ENCODE results near the gene DDX53.
A peak's percentile ranks its signal among the peaks of the same experiment; 100 is the strongest.

Gene DDX53

GRCh38 chrX:22999696-23000223 lies at the start of gene DDX53:
Gene DDX53, plus strand, starts transcription at chrX:22999960. Its CDS starts 98 bp downstream, at chrX:23000058.
- DNase-seq = no peak

GRCh38 chrX:22950269-22951266 lies 49.2 kb upstream of the DDX53 start:
- DNase-seq = peak; percentile 15

- no peak for DNase-seq
These were observed 47.8 kb upstream of the DDX53 start for GRCh38 chrX:22952010-22952409.

GRCh38 chrX:22958250-22958649 lies 41.5 kb upstream of the DDX53 start:
- no peak for DNase-seq

- DNase-seq = no peak
These were observed 40.4 kb upstream of the DDX53 start for GRCh38 chrX:22959204-22959920.

- DNase-seq = no peak
These were observed 36.6 kb upstream of the DDX53 start for GRCh38 chrX:22963196-22963595.

- DNase-seq = no peak
These were observed 31.3 kb upstream of the DDX53 start for GRCh38 chrX:22968494-22968893.

- DNase-seq = no peak
These were observed 30.3 kb upstream of the DDX53 start for GRCh38 chrX:22969411-22969810.

- no peak for DNase-seq
These were observed 28.9 kb upstream of the DDX53 start for GRCh38 chrX:22970861-22971260.

GRCh38 chrX:22974616-22975015 lies 25.1 kb upstream of the DDX53 start:
- no peak for DNase-seq

- DNase-seq = no peak
These were observed 24.0 kb upstream of the DDX53 start for GRCh38 chrX:22975786-22976185.

- no peak for DNase-seq
These were observed 13.8 kb upstream of the DDX53 start for GRCh38 chrX:22985958-22986357.

GRCh38 chrX:22987452-22987851 lies 12.3 kb upstream of the DDX53 start:
- DNase-seq = no peak

- DNase-seq = no peak
These were observed 3.4 kb downstream of the DDX53 start for GRCh38 chrX:23003116-23003515.

- no peak for DNase-seq
These were observed 8.8 kb downstream of the DDX53 start for GRCh38 chrX:23008431-23009099.

GRCh38 chrX:23012162-23012561 lies 12.4 kb downstream of the DDX53 start:
- no peak for DNase-seq

- DNase-seq = no peak
These were observed 12.9 kb downstream of the DDX53 start for GRCh38 chrX:23012636-23013035.

- no peak for DNase-seq
These were observed 13.6 kb downstream of the DDX53 start for GRCh38 chrX:23013366-23013765.

GRCh38 chrX:23031600-23031999 lies 31.8 kb downstream of the DDX53 start:
- no peak for DNase-seq

- no peak for DNase-seq
These were observed 35.7 kb downstream of the DDX53 start for GRCh38 chrX:23035493-23035892.

GRCh38 chrX:23046443-23046842 lies 46.7 kb downstream of the DDX53 start:
- no peak for DNase-seq

- DNase-seq = no peak
These were observed 49.2 kb downstream of the DDX53 start for GRCh38 chrX:23048806-23049573.
